HG03280 (cell line): Measurements from ENCODE around the gene ATPAF2.

Experiments
- ATAC-seq: cut with Tn5 transposase; IDR thresholded peaks from one replicate; pipeline ENCODE4 v1.9.1; 2021; ENCODE audit warnings: mild to moderate bottlenecking, moderate library complexity; ENCODE audit not compliant: unreplicated experiment

ATPAF2 gene

DNA sequence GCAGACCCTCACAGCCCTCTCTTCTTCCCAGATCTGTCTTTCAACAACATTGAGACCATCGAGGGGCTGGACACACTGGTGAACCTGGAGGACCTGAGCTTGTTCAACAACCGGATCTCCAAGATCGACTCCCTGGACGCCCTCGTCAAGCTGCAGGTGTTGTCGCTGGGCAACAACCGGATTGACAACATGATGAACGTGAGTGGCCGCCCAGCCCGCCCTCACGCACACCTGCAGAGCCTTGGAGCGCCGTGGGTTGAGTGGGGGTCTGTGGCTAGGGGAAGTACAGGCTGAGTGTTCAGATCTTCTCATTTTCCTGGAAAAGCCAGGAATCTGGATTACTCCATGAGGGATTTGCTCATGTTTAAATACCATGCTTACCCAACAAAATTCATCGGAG, 51.1 kb downstream of the ATPAF2 start:
- no peak for ATAC-seq

DNA sequence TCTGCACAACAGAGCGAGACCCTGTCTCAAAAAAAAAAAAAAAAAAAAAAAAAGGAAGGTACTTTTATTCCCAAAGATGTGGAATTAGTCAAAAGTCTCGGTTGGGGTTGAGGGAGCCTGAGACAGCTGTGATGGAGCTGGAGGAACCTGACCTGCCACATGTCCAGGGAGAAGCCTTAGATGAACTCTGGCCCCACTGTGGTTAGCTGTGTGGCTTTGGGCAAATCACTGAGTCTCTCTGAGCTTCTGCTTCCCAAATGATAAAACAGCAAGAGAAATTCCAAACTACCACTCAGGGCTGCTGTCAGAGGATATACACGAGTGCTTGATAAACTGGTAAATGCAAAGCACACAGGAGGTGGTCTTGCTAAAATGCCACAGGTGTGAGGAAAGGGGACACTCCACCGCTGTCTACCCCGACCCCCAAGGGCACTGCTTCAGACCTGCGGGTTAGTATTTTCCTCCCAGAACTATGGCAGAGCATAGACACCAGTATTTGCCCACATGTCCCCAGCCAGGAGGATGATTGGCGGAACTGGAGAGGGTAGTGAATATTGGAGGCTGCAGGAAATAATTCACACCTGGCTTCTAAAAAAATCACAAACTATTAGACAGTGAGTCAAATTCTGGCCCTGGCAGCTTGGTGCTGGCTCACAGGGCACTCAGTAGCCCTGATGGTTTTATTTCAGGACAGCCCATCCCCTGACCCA, 51.6 kb downstream of the ATPAF2 start:
- no peak for ATAC-seq

DNA sequence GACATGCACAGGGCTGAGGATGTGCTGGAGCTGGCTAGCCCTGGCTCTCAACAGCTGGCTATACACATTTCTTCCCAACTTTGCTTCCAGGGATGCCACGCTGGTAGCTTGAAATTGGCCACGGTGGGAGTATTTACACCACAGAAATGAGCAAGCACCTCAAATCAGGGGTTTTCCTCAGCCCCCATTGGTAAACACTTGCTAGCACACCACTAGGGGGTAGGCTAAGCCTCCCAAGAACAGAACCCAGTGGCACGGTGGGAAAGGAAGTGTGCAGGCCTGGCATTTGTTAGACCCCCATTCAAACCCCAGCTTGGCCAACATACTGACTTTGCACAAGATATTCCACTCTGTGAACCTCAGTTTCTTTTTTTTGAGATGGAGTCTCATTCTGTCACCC, 53.4 kb downstream of the ATPAF2 start:
- ATAC-seq, result no peak

DNA sequence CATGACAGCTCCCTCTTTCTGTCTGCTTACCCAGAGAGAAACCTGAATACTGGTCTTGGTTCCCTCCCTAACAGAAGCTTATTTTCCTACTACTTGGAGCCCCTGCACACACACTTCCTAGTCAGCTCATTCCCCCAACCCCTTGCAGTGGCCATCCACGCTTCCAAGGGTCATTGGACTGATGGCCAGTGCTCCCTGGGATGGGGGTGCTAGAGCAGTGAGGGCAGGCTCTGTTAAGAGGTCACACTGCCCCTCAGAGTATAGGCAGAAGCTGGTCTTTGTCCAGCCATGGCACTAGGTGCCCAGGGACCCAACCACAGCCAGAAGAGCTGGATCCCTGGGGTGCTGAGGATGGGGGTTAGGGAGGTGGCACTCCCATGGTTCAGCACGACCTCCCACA, 53.8 kb downstream of the ATPAF2 start:
- ATAC-seq, result no peak

DNA sequence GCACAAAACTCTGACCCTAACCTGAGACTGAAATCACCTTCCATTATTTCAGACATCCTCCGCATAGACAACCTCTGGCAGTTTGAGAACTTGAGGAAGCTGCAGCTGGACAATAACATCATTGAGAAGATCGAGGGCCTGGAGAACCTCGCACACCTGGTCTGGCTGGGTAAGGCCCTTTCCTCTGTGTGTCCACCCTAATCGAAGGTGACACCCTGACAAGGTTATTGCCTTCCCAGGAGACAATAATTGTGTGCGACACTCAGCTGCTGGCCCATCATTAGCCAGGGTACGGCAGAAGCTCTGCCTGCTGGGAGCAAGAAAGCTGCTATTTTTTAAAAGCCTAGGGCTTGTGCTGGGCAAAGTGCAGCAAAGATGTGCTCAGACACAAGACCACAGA, 55.2 kb downstream of the ATPAF2 start:
- no peak for ATAC-seq

DNA sequence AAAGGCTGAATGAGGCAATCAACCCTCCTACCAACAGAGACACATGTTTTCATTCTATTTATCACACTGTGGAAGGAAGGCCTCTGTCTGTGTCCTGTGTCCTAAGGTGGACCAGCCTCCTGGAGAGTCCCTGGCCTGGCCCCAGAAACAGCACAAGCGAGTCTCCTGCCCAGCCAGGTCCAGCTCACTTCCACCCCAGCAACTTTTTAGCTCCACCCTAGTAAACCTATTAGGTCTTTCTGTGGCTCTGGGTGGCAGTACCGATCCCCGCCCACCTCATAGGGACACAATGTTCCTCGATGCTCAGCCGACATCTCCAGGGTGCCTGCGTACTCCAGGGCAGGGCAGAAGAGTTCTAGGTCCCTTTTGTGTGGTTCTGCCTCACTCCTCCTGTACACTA, 55.6 kb downstream of the ATPAF2 start:
- ATAC-seq, result no peak

DNA sequence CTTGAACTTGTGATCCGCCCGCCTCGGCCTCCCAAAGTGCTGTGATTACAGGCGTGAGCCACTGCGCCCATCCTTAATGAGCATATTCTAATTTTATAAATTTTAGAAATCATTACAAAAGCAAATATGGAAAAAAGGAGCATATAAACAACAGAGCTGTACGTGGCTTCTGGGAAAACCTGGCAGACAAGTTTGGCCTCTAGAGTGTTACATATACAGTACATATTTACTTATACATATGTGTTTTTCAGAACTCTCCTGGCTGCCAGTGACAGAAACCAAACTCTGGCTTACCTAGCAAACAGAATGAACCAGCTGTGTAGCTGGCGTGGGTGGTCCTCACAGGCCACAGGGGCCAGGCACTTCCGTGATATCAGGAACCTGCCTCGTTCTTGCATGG, 56.2 kb downstream of the ATPAF2 start:
- ATAC-seq, result no peak

DNA sequence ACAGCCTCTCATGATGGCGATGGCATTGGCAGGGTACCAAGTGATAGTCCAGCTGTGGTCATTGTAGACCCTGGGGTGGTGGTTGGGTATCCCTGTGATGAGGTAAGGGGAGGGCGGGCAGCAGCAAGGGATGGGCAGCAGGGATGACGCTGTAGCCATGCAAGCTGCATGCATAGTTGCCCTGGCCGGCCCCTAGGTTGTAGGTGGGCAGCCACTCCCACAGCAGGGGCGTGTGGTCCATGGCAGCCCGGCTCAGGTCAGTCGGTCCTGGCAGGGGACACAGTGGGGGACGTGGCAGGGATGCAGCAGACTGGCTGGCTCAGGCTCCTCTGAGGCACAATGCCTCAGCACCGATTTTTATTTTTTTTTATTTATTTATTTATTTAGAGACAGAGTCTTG, 57.6 kb downstream of the ATPAF2 start:
- no peak for ATAC-seq

DNA sequence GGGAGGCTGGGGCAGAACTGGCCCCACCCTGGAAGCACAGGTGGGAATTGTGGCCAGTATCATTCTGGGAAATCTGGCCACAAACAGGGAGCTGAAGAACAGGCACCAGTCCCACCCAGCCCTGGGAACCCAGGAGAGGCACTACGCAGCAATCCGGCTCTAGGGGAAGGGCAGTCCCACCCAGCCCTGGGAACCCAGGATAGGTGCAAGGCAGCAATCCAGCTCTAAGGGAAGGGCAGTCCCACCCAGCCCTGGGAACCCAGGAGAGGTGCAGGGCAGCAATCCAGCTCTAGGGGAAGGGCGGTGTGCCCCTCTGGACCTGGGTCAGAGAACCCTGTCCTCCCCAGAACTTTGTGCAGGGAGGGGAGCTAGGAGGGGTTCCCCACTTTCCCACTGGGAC, 59.2 kb downstream of the ATPAF2 start:
- no peak for ATAC-seq

DNA sequence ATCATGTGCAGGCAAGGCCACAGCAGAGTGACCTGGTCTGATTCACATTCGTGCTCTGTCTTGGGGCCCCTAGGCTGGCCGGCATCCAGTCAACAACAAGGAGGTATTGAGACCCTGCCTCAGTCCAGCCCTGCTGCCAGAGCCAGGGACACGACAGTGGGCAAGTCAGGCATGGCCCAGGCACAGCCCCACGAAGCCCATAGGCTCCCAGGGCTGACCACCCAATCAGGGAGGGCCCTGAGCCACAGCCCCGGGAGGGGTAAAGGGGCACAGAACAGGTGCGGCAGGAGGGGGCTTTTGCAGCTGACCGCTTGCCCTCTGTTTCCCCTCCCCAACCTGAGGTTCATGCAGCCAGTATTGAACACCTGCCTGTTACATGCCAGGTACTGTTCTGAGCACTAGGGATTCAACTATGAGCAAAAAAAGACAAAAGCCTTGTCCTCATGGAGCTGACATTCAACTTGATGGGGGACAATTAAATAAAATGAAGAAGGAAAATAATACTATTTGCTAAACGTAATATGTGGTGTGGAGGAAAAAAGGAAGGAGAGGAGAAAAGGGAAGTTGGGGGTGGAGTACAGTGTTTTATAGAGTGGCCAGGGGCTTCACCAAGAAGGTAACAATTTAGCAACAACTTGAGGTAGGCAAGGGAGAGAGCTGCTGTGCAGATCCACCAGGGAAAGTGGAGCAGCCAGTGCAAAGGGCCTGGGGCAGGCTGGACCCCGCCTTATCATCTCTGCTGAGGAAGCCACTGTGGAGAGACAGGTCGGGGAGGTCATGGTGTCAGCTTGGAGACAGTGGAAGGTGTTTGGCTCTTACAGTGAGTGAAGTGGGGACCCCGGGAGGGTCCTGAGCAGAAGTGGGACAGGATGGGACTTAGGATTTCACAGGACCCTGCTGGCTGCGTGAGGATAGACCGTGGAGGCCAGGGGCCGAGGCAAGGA, 60.2 kb downstream of the ATPAF2 start:
- ATAC-seq, result no peak

DNA sequence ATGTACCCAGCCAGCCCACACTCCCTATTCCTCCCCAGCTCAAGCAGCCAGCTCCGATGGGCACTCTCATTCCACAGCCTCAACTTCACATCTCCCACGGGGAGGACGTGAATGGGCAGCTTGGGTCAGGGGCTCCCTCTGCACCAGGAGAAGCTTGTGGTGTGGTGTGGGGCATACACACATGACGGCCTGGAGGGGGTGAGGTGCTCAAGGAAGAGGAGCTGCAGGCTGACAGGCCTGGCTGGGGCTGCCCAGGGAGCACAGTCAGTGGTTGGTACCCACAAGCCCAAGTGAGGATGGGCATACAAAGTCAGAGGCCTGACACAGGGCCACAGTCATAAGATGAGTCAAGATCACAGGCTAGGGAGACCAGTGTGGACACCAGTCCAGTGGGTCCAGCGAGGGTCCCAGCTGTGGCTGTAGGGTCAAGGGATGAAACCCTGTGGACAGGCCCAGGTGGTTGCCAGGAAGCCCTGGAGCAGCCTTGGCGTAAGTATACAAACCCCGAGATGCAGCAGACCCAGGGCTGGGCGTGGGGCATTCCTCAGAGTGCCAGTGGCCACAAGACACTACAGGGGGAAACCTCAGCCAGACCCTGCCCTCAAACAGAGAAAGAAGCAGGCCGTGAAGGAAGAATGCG, 61.9 kb downstream of the ATPAF2 start:
- ATAC-seq, result no peak

DNA sequence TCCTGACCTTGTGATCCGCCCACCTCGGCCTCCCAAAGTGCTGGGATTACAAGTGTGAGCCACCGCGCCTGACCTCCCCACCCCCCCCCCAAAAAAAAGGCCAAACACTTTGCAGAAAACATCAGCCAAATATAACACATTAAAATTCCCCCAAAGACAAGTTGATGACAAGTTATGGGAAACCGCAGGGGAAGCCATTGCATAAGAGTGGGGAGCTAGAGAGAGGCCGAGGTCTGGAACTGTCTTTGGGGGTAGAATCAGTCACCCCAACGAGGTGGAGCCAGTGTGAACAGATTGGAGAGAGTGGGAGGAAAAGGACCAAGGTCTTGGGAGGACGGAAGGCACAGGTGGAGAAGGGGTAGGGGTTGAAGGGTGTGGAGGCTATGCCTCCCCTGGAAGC, 63.5 kb downstream of the ATPAF2 start:
- ATAC-seq, result no peak

DNA sequence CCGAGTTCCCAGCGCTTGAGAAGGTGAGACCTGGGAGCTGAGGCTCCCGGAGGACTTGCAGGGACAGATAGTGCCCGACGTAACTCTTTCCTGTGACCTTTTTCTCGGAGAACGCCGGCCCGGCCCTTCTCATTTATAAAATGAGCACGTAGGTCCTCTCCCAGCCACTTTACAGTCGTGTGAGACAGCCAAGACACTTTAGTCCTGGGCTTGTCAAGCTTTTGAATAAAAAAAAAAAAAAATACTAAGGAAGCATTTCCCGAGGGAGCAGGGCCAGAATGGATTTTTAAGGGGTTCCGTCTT, 66.1 kb downstream of the ATPAF2 start:
- ATAC-seq, result no peak

DNA sequence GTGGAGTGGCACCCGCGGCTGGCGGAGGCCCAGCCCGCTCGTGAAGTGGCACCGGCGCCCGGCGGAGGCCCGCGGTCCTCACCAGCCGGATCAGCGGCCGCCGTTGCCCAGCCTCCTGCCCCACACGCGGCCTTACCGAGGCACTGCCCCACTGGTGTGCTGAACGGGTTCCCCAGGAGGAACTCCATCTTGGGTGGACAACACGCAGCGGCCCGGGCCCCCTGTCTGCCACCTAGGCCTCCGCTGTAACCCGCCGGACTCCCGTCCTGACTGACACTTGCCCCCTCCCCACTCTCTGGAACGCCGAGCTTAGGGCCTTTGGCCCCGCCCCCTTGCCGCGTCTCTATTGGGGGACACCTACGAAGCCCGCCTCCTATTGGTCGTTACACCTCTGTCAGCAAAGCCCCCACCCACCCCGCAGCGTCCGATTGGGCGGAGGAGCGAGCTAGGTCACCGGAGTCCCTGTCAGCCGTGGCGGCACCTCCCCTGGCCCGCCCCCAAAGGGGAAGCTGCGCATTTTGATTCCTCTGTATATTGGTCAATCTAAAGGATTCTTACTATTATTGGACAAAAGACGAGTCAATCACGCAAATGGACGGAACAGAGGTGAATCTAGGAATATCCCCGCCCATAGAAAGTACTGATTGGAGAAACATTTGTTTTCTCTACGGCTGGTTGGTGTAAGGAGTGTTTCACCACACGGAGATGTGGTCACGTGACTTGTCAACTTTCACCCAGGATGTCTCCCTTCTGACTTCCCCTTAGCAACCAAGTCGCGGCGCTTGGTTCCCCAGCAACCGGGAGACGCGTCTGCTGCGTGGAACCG, 66.6 kb downstream of the ATPAF2 start, which contains the start of the genes DRC3 and TOM1L2:
TSS of gene DRC3 (plus strand) at position 737 of the 826 bp plus-strand sequence. CDS start 4,737 bp downstream, outside the sequence.
TSS of gene TOM1L2 (minus strand) at position 275 of the 826 bp plus-strand sequence. CDS start at position 188, 87 bp downstream.
- ATAC-seq, result peak; percentile 92

DNA sequence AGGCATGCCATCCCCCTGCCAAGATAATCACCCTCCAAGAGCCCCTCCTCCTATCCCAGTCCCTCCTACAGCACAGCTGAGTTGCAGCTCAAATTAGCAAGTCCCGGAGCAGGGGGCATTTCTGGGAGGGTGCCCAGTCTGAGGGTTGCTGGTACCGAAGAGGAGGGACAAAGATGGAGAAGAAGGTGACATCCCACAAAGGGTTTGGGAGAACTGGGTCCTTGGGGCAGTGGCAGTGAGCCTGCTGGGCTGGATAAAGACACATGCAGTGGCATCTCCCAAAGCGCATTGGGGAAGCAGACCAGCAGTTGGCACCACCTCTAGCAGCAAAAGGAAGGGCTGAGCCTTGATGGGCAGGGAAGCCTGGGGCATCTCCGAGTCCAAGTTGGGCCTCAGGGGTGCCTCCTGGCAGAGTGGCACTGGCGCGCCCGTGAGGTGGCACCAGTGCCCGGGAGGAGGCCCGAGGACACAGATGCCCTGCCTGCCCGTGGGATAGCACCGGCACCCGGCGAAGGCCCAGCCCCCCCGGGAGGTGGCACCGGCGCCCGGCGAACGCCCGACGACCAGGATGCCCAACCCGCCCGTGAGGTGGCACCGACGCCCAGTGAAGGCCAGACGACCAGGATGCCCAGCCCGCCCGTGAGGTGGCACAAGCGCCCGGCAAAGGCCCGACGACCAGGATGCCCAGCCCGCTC, 67.4 kb downstream of the ATPAF2 start:
- no peak for ATAC-seq

DNA sequence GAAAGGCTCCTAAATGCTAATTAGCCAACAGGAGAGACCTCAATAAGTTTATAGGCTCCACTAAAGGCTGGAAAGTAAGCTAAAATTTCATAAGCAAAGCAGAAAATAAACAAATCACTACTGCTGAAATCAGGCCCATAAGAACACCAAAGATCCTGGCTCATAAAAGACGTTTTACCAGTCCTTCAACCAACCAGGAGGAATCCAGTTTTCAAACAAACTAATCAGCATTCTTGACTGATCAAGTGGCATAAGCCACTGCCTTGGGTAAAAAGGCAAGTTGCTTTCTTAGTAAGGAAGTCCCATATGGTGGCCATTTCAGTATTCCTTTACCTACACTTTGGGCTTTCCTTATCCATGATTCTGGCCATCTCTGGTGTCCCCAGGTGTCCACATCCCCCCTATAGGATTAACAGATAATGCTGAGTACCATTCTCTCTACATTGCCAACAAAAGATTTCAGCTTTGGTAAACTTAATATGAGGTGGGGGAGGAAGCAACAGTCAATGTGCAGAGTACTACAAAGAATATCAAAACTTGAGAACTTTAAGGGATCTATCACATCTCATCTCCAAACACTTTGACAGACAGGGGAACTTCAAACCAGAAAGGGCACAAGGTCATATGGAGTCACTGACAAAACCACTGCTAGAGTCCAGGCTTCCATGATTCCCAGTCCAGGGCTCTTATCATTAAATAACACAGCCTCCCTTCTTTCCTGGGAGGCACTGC, 68.1 kb downstream of the ATPAF2 start:
- ATAC-seq, result no peak
